Measurements from ENCODE around the gene DLL3.

DLL3 gene

GRCh38 chr19:39518458-39518857, 19.7 kb downstream of the DLL3 start:
- no peak for FAIRE-seq

- FAIRE-seq, result no peak
Measured at GRCh38 chr19:39518975-39519374, 20.2 kb downstream of the DLL3 start.

- FAIRE-seq, result no peak
Measured at GRCh38 chr19:39520541-39521484, 22.1 kb downstream of the DLL3 start.

- no peak for FAIRE-seq
Measured at GRCh38 chr19:39524495-39524894, 25.7 kb downstream of the DLL3 start.

GRCh38 chr19:39525205-39525604, 26.5 kb downstream of the DLL3 start:
- no peak for FAIRE-seq

- no peak for FAIRE-seq
Measured at GRCh38 chr19:39531834-39532232, 33.1 kb downstream of the DLL3 start.

- FAIRE-seq, result no peak
Measured at GRCh38 chr19:39532233-39533002, 33.7 kb downstream of the DLL3 start, which contains the start of gene EID2B. Gene EID2B (minus strand): TSS chr19:39532852. CDS start chr19:39532802, 50 bp downstream.

GRCh38 chr19:39533003-39533512, 34.3 kb downstream of the DLL3 start:
- no peak for FAIRE-seq

- FAIRE-seq, result no peak
Measured at GRCh38 chr19:39533791-39534190, 35.0 kb downstream of the DLL3 start.

GRCh38 chr19:39539165-39539517, 40.4 kb downstream of the DLL3 start:
- no peak for FAIRE-seq

GRCh38 chr19:39539518-39540332, 41.0 kb downstream of the DLL3 start, which contains the start of gene EID2:
Gene EID2 (minus strand): TSS chr19:39540161. CDS start chr19:39540079, 82 bp downstream.
- FAIRE-seq, result no peak

- no peak for FAIRE-seq
Measured at GRCh38 chr19:39540333-39540673, 41.6 kb downstream of the DLL3 start.

- no peak for FAIRE-seq
Measured at GRCh38 chr19:39542206-39542605, 43.5 kb downstream of the DLL3 start.

GRCh38 chr19:39543477-39543857, 44.7 kb downstream of the DLL3 start:
- no peak for FAIRE-seq

- no peak for FAIRE-seq
Measured at GRCh38 chr19:39544226-39544903, 45.6 kb downstream of the DLL3 start.

GRCh38 chr19:39544911-39545310, 46.2 kb downstream of the DLL3 start:
- no peak for FAIRE-seq

GRCh38 chr19:39546599-39546998, 47.9 kb downstream of the DLL3 start:
- no peak for FAIRE-seq

GRCh38 chr19:39550197-39550596, 51.5 kb downstream of the DLL3 start:
- no peak for FAIRE-seq

- no peak for FAIRE-seq
Measured at GRCh38 chr19:39553082-39553652, 54.4 kb downstream of the DLL3 start.

- FAIRE-seq, result no peak
Measured at GRCh38 chr19:39554701-39555311, 56.1 kb downstream of the DLL3 start.

- no peak for FAIRE-seq
Measured at GRCh38 chr19:39555883-39556282, 57.1 kb downstream of the DLL3 start.
